ENCODE measurements around the gene RAPGEF1. TPM values are rescaled to one million over a fixed set of nuclear protein-coding genes. Genes with fewer than 3 reads are reported as not detected.

RAPGEF1 gene
- total and polyA plus RNA-seq, 9 of the 15 experiments (the other 6 are each of a cell fraction or from before 2014, with no cell fraction given): 0.06 to 44.1 (median 19.9) TPM

GRCh38 chr9:131715906-131716305 is 24.0 kb downstream of the RAPGEF1 start (continued):
- no peak for TF ChIP-seq CBX2 (IDR thresholded peaks at IDR 0.05; ENCODE audit: insufficient read depth, low read length, poor library complexity, severe bottlenecking)

DNA sequence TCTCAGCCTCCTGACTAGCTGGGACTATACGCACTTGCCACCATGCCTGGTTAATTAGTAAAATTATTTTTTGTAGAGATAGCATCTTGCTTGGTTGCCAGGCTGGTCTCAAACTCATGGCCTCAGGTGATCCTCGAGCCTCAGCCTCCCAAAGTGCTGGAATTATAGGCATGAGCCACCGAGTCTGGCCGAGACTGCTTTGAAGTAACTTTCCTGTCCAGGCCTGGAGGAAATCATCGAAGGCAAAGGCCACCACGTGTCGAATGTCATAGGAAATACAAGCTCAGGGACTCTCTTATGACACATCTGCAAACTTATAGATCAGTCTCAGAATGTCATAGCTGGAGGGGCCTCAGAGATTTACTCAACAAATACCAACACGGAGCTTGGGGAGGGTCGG is 25.1 kb downstream of the RAPGEF1 start:
- intact Hi-C loops (cut with micrococcal nuclease): loop anchor here (2.0 kb wide), 1 partner anchor 20 kb away; no protein-coding TSS in a partner anchor
- POLR2A ChIA-PET: interaction anchor here (1.1 kb wide), 1 partner anchor 17 kb away, joined by 4 read pairs; no protein-coding TSS in a partner anchor
- H3K79me2 ChIP-seq (ENCODE audit: control insufficient read depth, insufficient read depth, low read length): no peaks in the 10 kb centered on the region; the same call in 2 of the 3 replicates
- FAIRE-seq (no peak), DNase-seq (ENCODE audit: extremely low read depth in 1 of 4, low spot score in 3 of 4) (no peak), ATAC-seq (no peak)
- H3K4me2 ChIP-seq (ENCODE audit: insufficient read depth, low read length): no peak overlapping the region
- CTCF ChIA-PET (ENCODE audit: low intra/inter-chr PET ratio): no interaction called here
- H3K27me3 ChIP-seq (ENCODE audit: control insufficient read depth in 2 of 2, insufficient read depth in 2 of 2, low read length in 2 of 2): no peaks in the 10 kb centered on the region
- no peaks in the 10 kb centered on the region for H3K9me3 ChIP-seq (replicated peaks; ENCODE audit: control insufficient read depth, insufficient read depth, low read depth, low read length)
- H3K4me3 ChIP-seq: no peak overlapping the region
- no peak overlapping the region for H3K27ac ChIP-seq (ENCODE audit: extremely low read depth, low read depth, low read length)
- no peaks in the 10 kb centered on the region; a peak in 1 of 5 replicates for H3K4me1 ChIP-seq (replicated peaks in 1 of 2; ENCODE audit: control insufficient read depth in 2 of 2, insufficient read depth in 2 of 2, low read length in 2 of 2)
- in situ Hi-C loops (cut with MboI): loop anchor here (25.0 kb wide), 1 partner anchor 1003 kb away; no protein-coding TSS in a partner anchor
- BruUV-seq (replicated peaks): no TSS peak
- no peaks in the 10 kb centered on the region for H3K36me3 ChIP-seq (ENCODE audit: control insufficient read depth, insufficient read depth, low read length)
- TF ChIP-seq TFAM (CRISPR knock-in tag; conservative IDR thresholded peaks at IDR 0.05) (no peak), ZNF140 (CRISPR knock-in tag; IDR thresholded peaks at IDR 0.05) (no peak), STAT5B (CRISPR knock-in tag; IDR thresholded peaks at IDR 0.05) (no peak), ZBTB34 (CRISPR knock-in tag; IDR thresholded peaks at IDR 0.05) (no peak), TAF1 (IDR thresholded peaks at IDR 0.05; ENCODE audit: control insufficient read depth, extremely low read depth, insufficient read depth, low read length, severe bottlenecking) (no peak), MED1 (CRISPR knock-in tag; IDR thresholded peaks at IDR 0.05; ENCODE audit: borderline replicate concordance) (no peak)
- TF ChIP-seq, protein P1, sequence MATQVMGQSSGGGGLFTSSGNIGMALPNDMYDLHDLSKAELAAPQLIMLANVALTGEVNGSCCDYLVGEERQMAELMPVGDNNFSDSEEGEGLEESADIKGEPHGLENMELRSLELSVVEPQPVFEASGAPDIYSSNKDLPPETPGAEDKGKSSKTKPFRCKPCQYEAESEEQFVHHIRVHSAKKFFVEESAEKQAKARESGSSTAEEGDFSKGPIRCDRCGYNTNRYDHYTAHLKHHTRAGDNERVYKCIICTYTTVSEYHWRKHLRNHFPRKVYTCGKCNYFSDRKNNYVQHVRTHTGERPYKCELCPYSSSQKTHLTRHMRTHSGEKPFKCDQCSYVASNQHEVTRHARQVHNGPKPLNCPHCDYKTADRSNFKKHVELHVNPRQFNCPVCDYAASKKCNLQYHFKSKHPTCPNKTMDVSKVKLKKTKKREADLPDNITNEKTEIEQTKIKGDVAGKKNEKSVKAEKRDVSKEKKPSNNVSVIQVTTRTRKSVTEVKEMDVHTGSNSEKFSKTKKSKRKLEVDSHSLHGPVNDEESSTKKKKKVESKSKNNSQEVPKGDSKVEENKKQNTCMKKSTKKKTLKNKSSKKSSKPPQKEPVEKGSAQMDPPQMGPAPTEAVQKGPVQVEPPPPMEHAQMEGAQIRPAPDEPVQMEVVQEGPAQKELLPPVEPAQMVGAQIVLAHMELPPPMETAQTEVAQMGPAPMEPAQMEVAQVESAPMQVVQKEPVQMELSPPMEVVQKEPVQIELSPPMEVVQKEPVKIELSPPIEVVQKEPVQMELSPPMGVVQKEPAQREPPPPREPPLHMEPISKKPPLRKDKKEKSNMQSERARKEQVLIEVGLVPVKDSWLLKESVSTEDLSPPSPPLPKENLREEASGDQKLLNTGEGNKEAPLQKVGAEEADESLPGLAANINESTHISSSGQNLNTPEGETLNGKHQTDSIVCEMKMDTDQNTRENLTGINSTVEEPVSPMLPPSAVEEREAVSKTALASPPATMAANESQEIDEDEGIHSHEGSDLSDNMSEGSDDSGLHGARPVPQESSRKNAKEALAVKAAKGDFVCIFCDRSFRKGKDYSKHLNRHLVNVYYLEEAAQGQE (IDR thresholded peaks at IDR 0.05; ENCODE audit: borderline replicate concordance): no peak
- TF ChIP-seq, protein P1 (CRISPR knock-in tag; IDR thresholded peaks at IDR 0.05; ENCODE audit: low read depth): no peak
- H4K20me1 ChIP-seq (replicated peaks; ENCODE audit: control insufficient read depth, insufficient read depth, low read length): peaks cover 21% of the 10 kb centered on the region
- H3K9me1 ChIP-seq (ENCODE audit: control insufficient read depth, insufficient read depth, low read length): peaks cover 4% of the 10 kb centered on the region
- H3K9ac ChIP-seq (ENCODE audit: insufficient read depth in 1 of 2, low read depth in 2 of 2, low read length in 2 of 2): no peak overlapping the region
- no peak overlapping the region for H2AFZ ChIP-seq (ENCODE audit: low read depth, low read length)
- 82% methylated on average over 9 of the region's 9 CpGs for WGBS (ENCODE audit: insufficient coverage, low coverage, missing lambda C conversion rate)
